ENCODE measurements around the gene NAIF1.
"Not testable (repeated sequence)": the region's sequence is repeated elsewhere in the genome, so short reads cannot be mapped to it uniquely, and the experiment has no call there.

The NAIF1 gene

GRCh38 chr9:128088253-128088945 is 21.3 kb upstream of the NAIF1 start:
- DNase-seq (ENCODE audit: low spot score) (no peak), FAIRE-seq (no peak)

DNA sequence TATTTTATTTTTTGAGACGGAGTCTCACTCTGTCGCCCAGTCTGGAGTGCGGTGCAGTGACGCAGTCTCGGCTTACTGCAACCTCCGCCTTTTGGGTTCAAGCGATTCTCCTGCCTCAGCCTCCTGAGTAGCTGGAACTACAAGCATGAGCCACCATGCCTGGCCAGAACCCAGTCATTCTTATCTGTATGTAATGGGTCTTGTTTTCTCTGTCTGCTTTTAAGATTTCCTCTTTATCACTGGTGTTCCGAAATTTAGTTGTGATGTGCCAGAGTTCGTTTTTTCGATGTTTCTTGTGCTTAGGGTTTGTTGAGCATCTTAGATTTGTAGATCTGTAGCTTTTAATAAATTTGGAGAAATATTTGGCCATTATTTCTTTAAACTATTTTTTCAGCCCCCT is 20.1 kb upstream of the NAIF1 start:
- DNase-seq (ENCODE audit: low spot score) (no peak), FAIRE-seq (no peak)

DNA sequence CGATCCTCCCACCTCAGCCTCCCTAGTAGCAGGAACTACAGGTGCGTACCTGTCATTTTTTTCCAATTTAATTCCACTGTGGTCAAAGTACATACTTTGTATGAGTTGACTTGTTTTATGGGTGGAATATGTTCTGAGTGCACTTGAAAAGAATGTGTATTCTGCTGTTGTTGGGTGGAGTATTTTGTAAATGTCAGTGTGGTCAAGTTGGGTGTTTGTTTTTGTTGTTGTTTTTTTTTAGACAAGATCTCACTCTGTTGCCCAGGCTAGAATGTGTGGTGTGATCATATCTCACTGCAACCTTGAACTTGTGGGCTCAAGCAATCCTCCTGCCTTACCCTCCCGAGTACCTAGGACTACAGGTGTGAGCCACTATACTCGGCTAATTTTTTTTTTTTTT is 18.8 kb upstream of the NAIF1 start:
- FAIRE-seq (no peak), DNase-seq (ENCODE audit: low spot score) (no peak)

DNA sequence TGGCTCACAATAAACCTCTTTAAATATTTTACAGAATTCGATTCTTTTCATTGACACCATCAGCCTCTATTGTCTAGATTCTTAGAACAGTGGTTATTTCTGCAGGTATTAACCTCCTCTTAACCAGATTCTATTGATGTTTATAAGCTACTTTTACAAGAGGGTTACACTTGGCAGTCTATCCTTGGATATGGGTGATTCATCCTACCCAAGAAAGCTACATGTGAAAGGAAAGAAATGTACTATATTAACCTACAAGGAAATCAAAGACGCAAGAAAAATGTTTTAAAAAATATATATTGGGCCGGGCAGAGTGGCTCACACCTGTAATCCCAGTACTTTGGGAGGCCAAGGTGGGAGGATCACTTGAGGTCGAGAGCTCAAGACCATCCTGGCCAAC is 17.6 kb upstream of the NAIF1 start:
- FAIRE-seq, result no peak
- no peak for DNase-seq (ENCODE audit: low spot score)

- FAIRE-seq (no peak), DNase-seq (ENCODE audit: low spot score) (no peak)
Measured at GRCh38 chr9:128082151-128082550, 15.0 kb upstream of the NAIF1 start.

DNA sequence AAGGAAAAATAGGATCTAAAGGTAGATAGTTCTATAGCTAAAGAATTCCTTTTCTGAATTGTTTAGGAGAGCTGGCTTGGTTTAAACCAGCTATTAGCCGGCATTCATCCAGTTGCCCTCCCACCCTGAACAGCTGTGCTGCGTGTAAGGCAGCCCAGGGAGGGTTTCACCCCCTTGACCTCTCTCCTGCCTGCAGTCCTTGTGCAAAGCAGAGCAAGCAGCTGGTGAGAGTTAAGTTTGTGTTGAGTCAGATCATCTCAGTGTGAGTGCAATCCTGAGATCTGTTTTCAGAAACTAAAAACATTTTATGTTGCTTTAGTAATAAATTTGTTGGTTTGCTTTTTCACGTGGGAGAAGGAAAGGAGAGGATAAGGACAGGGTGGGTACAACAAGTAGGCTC is 13.9 kb upstream of the NAIF1 start:
- DNase-seq (ENCODE audit: low spot score) (no peak), FAIRE-seq (no peak)

DNA sequence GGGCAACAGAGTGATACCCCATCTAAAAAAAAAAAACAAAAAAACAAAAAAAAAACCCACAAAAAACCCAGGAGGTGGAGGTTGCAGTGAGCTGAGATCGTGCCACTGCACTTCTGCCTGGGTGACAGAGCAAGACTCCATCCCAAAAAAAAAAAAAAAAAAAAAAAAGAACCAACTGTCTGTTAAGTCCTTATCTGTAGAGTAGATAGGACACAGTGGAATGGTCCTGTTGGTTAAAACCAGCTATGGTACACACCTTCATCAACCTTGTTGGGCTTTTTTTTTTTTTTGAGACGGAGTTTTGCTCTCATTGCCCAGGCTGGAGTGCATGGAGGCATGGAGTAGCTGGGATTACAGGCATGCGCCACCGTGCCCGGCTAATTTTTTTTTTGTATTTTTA is 13.1 kb upstream of the NAIF1 start:
- no peak for FAIRE-seq
- DNase-seq (ENCODE audit: low spot score), result no peak

DNA sequence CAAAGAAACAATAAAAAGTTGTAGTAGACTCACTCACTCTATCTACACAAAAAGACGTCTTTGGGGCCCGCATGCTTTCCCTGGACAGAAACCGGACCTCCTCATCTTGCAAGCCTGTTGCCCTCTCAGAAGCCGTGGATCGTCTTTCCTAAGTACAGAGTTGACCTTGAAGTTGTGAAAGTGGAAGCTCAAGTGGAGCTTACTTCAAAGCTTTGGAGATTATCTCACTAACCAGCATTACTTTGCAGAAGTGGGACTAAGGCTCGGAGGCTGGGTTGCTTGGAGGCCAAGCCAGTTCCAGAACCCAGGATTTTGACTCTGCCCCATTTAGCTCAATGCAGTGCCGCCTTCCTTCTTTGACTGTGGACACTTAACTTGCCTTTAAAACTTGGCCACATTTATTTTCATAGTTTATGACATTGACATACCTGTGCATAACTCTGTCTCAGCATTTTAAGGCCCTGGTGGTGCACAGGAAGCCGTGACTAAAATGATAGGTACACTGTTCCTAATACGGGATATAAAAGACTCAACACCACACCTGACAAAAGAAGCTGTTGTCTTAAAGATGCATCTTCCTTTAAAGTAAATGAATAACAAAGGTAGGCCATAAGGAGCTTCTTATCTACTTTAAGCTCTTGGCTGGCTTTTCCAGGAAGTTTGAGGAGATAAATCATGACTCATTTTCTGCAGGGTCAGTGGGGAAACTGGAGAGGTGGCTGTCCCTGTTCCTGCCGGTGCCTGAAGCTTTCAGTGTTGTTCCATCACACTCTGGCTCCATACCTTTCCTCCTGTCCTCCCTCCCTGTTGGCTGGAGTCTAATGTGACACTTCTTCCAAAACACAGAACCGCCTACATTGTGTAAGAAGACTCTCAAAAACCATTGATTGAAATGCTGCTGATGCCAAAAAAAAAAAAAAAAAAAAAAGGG is 11.6 kb upstream of the NAIF1 start:
- FAIRE-seq (no peak), DNase-seq (ENCODE audit: low spot score) (no peak)

- FAIRE-seq, result no peak
- DNase-seq (ENCODE audit: low spot score), result no peak
Measured at GRCh38 chr9:128077847-128078503, 10.9 kb upstream of the NAIF1 start.

- DNase-seq (ENCODE audit: low spot score) (no peak), FAIRE-seq (no peak)
Measured at GRCh38 chr9:128073253-128073886, 6.2 kb upstream of the NAIF1 start.

GRCh38 chr9:128072144-128073021 is 5.3 kb upstream of the NAIF1 start:
- DNase-seq (ENCODE audit: low spot score), result no peak
- FAIRE-seq, result no peak

GRCh38 chr9:128071475-128071874 is 4.4 kb upstream of the NAIF1 start:
- DNase-seq (ENCODE audit: low spot score); FAIRE-seq: not testable (repeated sequence)

DNA sequence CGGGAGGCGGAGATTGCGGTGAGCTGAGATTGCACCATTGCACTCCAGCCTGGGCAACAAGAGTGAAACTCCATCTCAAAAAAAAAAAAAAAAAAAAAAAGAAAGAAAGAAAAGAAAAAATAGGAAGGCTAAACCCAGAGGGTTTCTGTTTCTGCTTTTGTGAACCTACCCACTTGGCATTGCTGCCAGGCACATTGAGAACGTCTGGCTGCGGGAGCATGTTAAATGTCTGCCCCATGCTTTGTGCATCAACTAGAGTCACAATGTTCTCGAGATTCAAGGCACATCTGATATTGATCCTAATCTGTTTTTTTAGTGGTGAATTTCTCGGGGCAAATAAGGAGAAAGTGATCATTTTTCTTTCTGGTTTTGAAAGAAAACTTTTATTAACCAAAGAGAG is 3.8 kb upstream of the NAIF1 start:
- DNase-seq (ENCODE audit: low spot score), result no peak
- no peak for FAIRE-seq

- FAIRE-seq (no peak), DNase-seq (ENCODE audit: low spot score) (no peak)
Measured at GRCh38 chr9:128068386-128069205, 1.5 kb upstream of the NAIF1 start.

DNA sequence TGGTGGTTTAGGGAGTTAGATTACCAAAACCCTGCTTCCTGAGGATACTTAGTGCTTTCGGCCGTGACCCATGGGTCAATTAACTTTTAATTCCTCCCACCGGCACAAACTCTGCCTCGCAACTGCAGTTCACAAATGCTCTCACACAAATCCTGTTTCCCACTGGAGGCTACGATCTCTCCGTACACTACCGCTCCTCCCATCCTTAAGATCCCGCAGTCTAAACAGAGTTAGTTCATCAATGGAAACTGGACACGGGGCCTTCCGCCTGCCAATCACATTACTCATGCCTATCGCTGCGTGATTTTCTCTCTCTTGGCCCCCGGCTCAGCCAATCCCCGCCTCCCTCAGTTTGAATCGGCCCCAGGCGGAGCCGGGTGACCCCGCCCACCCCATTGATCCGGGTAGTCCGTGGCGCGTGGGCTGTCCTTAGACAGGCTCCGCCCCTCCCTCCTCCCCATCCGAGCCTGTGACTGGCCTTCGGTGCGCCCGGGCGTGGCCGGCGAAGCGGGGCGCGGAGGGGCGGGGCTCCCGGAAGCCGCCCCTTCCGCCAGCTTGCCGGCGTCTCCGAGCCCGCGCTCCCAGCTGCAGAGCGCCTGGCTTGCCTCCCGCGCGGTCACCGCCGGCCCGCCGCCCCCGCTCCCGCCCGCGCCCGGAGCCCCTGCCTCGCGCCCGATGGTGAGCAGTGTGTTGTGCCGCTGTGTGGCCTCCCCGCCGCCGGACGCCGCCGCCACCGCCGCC is 695 bp upstream of the NAIF1 start, which contains the start of gene SLC25A25:
SLC25A25 (plus strand) TSS at position 588 of the 741 bp plus-strand sequence; CDS start at position 676, 88 bp downstream.
- FAIRE-seq, result no peak
- peak; percentile 97 for DNase-seq (ENCODE audit: low spot score)

DNA sequence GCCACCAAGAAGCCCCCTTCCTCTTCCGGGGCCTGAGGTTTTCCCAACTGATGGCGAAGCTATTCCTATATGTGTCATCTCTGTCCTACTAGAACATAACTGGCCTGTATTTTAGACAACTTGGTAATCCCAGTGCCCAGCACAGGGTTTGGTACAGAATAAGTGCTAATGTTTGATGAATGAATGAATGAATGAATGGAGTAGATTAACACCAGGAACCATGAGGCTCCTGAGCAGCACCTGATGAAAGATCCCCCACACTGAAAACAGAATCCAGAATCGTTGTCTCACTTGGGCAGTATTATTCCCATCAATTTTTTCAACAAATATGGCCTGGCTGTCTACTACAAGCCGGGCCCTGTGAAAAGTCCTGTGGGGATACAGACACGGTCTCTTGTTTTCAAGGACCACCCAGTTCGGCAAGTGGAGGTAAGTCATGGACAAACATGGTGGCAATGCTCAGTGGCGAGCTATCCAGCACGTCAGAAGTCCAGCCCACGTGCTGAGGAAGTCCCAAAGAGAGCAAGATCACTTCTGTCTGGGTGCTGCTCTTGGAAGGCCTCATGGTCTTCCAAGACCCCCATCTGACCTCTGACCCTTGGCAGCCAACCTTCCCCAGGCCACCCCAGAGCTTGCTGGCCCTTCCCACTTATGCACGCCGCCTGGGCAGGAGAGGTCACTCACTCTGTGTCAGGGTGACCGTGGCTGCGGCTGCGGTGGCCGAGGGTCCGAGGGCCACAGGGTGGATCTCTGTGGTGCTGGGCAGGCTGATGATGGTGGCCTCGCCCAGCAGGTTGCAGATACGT is 1.0 kb downstream of the NAIF1 start:
- DNase-seq (ENCODE audit: low spot score), result no peak
- no peak for FAIRE-seq

- DNase-seq (ENCODE audit: low spot score) (no peak), FAIRE-seq (no peak)
Measured at GRCh38 chr9:128062846-128063831, 4.0 kb downstream of the NAIF1 start.
